KMS-11 (cell line): ENCODE data around the gene INTS6L.
"Not testable (repeated sequence)": the region's sequence is repeated elsewhere in the genome, so short reads cannot be mapped to it uniquely, and the experiment has no call there.

ENCODE experiments used
- H2AFZ ChIP-seq: fragments of 200-600 bp; sonication (generic); 2 replicates; pipeline ENCODE4 v1.6.1; 2016; ENCODE audit warnings: antibody characterized with exemption, mixed run types, low read depth
- H3K27ac ChIP-seq: fragments of 200-600 bp; sonication (generic); 2 replicates; pipeline ENCODE4 v1.6.1; 2016; ENCODE audit warnings: mild to moderate bottlenecking, mixed run types
- H3K27me3 ChIP-seq: fragments of 200-600 bp; sonication (generic); 2 replicates; pipeline ENCODE4 v1.6.1; 2017; ENCODE audit warnings: mild to moderate bottlenecking, low read depth, mixed run types, moderate library complexity; ENCODE audit not compliant: insufficient read depth
- H3K36me3 ChIP-seq: fragments of 200-600 bp; sonication (generic); 2 replicates; pipeline ENCODE4 v1.6.1; 2017; ENCODE audit warnings: mild to moderate bottlenecking, mixed run types; ENCODE audit not compliant: insufficient read depth
- H3K4me1 ChIP-seq: fragments of 200-600 bp; sonication (generic); 2 replicates; pipeline ENCODE4 v1.6.1; 2016; ENCODE audit warnings: mild to moderate bottlenecking, low read depth, mixed run types; ENCODE audit not compliant: poor library complexity, severe bottlenecking
- H3K4me2 ChIP-seq: fragments of 200-600 bp; sonication (generic); 2 replicates; pipeline ENCODE4 v1.7.0; 2016; ENCODE audit warnings: mild to moderate bottlenecking, mixed run types
- H3K4me3 ChIP-seq: fragments of 200-600 bp; sonication (generic); IDR thresholded peaks from 2 replicates; pipeline ENCODE4 v1.6.1; 2017; ENCODE audit warnings: low read depth, low read length, mixed read lengths; ENCODE audit not compliant: insufficient read depth
- H3K79me2 ChIP-seq: fragments of 200-600 bp; sonication (generic); 2 replicates; pipeline ENCODE4 v1.6.1; 2016; ENCODE audit warnings: low read depth, mixed run types; ENCODE audit not compliant: insufficient read depth
- H3K9ac ChIP-seq: fragments of 200-600 bp; sonication (generic); 2 replicates; pipeline ENCODE4 v1.6.1; 2016; ENCODE audit warnings: mild to moderate bottlenecking, mixed run types
- H4K20me1 ChIP-seq: fragments of 200-600 bp; sonication (generic); 2 replicates; pipeline ENCODE4 v1.6.1; 2016; ENCODE audit warnings: mild to moderate bottlenecking, mixed run types; ENCODE audit not compliant: insufficient read depth
- TF ChIP-seq, protein P1 (sequence below): fragments of 200-600 bp; sonication (generic); conservative IDR thresholded peaks from 2 replicates; pipeline ENCODE4 v1.6.1; 2017; ENCODE audit warnings: low read depth, mild to moderate bottlenecking, antibody characterized with exemption, low read length, moderate library complexity, mixed read lengths

Gene INTS6L

DNA sequence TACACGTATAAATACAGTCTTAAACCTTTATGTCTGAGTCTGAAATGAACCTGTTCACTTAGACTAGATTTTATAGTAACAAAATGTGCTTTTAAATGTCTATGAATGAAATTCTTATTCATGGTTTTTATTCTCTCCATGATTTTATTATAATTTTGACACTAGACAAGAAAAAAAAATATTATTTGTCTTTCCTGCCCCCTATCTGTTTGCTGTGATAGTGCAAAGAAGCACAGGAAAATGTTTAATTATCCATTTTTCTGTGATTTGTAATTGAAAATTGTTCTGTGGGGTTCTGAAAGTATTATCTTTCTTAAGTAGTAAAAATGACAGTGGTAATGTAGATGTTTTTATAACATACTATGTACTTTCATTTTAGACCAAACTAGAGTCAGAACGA is 52.0 kb downstream of the INTS6L start:
- H3K4me1 ChIP-seq = no peaks in the 10 kb centered on the region
- no peak overlapping the region for H3K9ac ChIP-seq
- no peaks in the 10 kb centered on the region for H3K79me2 ChIP-seq
- no peak overlapping the region for H3K4me2 ChIP-seq
- H3K27ac ChIP-seq = no peak overlapping the region
- no peaks in the 10 kb centered on the region for H3K27me3 ChIP-seq
- H3K36me3 ChIP-seq = no peaks in the 10 kb centered on the region
- TF ChIP-seq, protein P1, sequence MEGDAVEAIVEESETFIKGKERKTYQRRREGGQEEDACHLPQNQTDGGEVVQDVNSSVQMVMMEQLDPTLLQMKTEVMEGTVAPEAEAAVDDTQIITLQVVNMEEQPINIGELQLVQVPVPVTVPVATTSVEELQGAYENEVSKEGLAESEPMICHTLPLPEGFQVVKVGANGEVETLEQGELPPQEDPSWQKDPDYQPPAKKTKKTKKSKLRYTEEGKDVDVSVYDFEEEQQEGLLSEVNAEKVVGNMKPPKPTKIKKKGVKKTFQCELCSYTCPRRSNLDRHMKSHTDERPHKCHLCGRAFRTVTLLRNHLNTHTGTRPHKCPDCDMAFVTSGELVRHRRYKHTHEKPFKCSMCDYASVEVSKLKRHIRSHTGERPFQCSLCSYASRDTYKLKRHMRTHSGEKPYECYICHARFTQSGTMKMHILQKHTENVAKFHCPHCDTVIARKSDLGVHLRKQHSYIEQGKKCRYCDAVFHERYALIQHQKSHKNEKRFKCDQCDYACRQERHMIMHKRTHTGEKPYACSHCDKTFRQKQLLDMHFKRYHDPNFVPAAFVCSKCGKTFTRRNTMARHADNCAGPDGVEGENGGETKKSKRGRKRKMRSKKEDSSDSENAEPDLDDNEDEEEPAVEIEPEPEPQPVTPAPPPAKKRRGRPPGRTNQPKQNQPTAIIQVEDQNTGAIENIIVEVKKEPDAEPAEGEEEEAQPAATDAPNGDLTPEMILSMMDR = peak; percentile 64
- H2AFZ ChIP-seq = no peak overlapping the region
- no peak overlapping the region for H3K4me3 ChIP-seq
- no peaks in the 10 kb centered on the region for H4K20me1 ChIP-seq

DNA sequence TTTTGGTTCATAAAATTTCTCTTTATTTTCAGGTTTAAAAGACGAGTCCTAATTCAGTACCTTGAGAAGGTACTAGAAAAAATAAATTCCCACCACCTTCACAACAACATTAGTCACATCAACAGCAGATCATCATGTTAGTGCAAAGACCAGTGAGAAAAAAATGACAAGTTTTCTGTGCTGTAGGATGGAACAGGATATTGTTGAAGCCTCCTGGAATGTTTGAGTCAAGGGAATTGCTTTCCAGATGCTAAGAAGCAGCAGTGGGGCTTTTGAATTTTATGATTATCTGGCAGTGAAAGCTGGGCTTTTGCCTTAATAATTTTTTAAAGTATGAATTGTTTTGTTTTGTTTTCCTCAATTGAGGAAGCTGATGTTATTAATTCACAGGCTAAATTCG is 61.0 kb downstream of the INTS6L start:
- Histone ChIP-seq H3K36me3 (no peaks in the 10 kb centered on the region), H2AFZ (no peak overlapping the region), H4K20me1 (no peaks in the 10 kb centered on the region), H3K4me3 (no peak overlapping the region), H3K9ac (no peak overlapping the region), H3K27ac (no peak overlapping the region), H3K4me2 (no peak overlapping the region), H3K79me2 (no peaks in the 10 kb centered on the region), H3K4me1 (no peaks in the 10 kb centered on the region), H3K27me3 (no peaks in the 10 kb centered on the region)
- TF ChIP-seq, protein P1 = no peak

DNA sequence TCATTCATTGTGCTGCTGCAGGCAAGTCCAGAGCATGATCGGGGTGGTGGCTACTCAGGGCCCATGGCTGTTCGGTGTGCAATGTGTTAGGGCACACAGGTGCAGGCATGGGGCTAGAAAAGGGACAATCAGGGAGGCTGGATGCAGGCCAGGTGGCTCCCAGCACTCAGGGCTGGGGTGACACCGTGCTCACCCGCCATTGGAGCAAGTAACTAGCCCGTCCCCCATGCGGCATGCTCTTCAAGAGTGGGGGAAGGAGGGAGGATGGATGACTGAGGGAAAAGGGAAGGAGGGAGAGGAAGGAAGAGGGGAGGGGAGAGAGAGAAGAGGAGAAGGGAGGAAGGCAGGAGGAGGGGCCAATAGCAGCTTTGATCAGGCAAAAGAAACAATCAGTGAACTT is 64.7 kb downstream of the INTS6L start:
- Histone ChIP-seq H3K9ac (no peak overlapping the region), H3K4me2 (no peak overlapping the region), H2AFZ (no peak overlapping the region), H3K4me3 (no peak overlapping the region), H4K20me1 (no peaks in the 10 kb centered on the region), H3K36me3 (no peaks in the 10 kb centered on the region), H3K27ac (no peak overlapping the region), H3K4me1 (no peaks in the 10 kb centered on the region), H3K79me2 (no peaks in the 10 kb centered on the region), H3K27me3 (no peaks in the 10 kb centered on the region)
- TF ChIP-seq, protein P1 = no peak

DNA sequence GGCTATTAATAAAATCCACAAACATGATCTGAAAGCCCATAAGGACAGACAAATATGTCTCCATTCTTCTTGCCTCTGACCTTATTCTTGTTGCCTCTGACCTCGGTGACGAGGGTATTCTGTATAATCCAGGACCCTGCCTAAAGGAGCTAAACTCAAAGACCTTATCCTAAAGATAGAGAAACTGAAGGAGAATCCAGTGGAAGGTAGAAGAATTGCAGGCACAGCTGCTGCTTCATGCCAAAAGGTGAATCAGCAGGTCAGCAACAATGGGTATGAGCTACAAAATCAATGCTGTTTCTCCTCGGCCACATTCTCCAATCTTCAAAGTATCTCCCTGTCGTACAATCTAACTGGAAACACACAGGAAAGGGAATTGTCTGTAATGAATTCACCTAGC is 71.4 kb downstream of the INTS6L start:
- Histone ChIP-seq H3K4me3 (no peak overlapping the region), H3K79me2 (no peaks in the 10 kb centered on the region), H3K4me1 (no peaks in the 10 kb centered on the region), H3K9ac (no peak overlapping the region), H4K20me1 (no peaks in the 10 kb centered on the region), H3K27ac (no peak overlapping the region), H3K36me3 (no peaks in the 10 kb centered on the region), H3K27me3 (no peaks in the 10 kb centered on the region), H2AFZ (no peak overlapping the region), H3K4me2 (no peak overlapping the region)
- TF ChIP-seq, protein P1 = no peak

DNA sequence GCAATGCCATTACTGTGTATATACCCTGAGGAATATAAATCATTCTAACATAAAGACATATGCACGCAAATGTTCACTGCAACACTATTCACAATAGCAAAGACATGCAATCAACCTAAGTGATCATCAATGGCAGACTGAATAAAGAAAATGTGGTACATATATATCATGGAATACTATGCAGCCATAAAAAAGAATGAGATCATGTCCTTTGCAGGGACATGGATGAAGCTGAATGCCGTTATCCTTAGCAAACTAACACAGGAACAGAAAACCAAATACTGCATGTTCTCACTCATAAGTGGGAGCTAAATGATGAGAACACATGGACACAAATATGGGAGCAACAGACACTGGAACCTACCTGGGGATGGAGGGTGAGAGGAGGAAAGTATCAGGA is 73.6 kb downstream of the INTS6L start:
- not testable (repeated sequence) for H3K4me3 ChIP-seq, H2AFZ ChIP-seq, H3K9ac ChIP-seq, H3K79me2 ChIP-seq, H3K27me3 ChIP-seq, H3K4me2 ChIP-seq, H3K4me1 ChIP-seq, H3K27ac ChIP-seq, H3K36me3 ChIP-seq, H4K20me1 ChIP-seq

DNA sequence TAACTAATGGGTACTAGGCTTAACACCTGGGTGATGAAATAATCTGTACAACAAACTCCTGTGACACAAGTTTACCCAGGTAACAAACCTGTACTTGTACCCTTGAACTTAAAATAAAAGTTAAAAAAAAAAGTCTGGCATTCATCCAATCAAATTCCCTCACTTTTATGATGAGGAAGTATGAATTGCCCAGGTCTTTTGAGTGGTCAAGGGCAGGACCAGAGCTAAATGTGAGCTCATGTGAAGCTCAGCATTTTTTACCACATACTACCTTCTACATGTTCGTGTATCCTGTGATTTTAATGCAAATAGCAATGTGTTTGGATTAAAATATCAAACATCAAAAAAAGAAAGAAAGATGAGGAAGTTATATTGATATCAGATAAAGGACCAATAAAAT is 74.0 kb downstream of the INTS6L start:
- H3K4me1 ChIP-seq, H3K36me3 ChIP-seq, H3K79me2 ChIP-seq, H3K27ac ChIP-seq, H3K9ac ChIP-seq, H3K27me3 ChIP-seq, H2AFZ ChIP-seq, H3K4me2 ChIP-seq, H3K4me3 ChIP-seq, H4K20me1 ChIP-seq: not testable (repeated sequence)
